ENCODE measurements around the gene CLNK.

CLNK gene

DNA sequence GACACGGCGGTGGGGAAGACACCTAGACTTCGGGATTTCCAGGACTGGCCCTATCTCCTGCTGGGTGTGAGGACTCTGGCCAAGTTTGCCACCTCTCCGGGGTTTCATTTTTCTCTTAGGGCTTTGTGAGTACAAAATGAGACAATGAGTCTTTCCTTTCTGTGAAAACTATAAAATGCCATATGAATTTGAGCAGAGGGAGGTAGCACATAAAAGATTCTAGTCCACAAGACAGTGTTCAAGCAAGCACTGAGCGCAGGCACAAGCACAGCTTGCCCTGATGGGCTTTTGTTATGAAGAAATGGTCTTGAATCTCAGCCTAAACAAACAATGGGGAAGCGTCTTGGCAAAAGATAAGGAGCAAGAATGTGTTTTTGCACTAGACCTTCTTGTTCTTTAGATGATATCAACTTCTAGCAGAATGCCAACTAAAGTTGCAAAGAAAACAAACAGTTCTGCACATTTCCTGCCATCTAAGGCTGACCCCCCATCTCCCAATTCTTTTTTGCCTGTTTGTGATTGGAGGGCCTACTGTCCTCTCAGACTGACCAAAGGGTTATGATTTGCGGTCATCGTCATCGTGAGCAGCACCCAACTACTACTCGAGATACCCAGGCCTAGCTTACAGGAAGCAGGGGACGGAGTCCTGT is 154.3 kb downstream of the CLNK start:
- no peak overlapping the region for H3K27ac ChIP-seq (ENCODE audit: low read length)
- H3K4me1 ChIP-seq (ENCODE audit: control insufficient read depth in 1 of 2, insufficient read depth in 2 of 2, low read length in 2 of 2): no peaks in the 10 kb centered on the region
- no peak overlapping the region for H3K4me3 ChIP-seq (ENCODE audit: low read depth in 1 of 2, low read length in 2 of 2)
- H3K27me3 ChIP-seq (ENCODE audit: low read depth, low read length): no peaks in the 10 kb centered on the region
- no peaks in the 10 kb centered on the region for H3K9me3 ChIP-seq (ENCODE audit: control insufficient read depth in 1 of 2, low read length in 2 of 2)
- no peaks in the 10 kb centered on the region for H3K36me3 ChIP-seq (ENCODE audit: control insufficient read depth in 1 of 2, insufficient read depth in 2 of 2, low read length in 2 of 2)

DNA sequence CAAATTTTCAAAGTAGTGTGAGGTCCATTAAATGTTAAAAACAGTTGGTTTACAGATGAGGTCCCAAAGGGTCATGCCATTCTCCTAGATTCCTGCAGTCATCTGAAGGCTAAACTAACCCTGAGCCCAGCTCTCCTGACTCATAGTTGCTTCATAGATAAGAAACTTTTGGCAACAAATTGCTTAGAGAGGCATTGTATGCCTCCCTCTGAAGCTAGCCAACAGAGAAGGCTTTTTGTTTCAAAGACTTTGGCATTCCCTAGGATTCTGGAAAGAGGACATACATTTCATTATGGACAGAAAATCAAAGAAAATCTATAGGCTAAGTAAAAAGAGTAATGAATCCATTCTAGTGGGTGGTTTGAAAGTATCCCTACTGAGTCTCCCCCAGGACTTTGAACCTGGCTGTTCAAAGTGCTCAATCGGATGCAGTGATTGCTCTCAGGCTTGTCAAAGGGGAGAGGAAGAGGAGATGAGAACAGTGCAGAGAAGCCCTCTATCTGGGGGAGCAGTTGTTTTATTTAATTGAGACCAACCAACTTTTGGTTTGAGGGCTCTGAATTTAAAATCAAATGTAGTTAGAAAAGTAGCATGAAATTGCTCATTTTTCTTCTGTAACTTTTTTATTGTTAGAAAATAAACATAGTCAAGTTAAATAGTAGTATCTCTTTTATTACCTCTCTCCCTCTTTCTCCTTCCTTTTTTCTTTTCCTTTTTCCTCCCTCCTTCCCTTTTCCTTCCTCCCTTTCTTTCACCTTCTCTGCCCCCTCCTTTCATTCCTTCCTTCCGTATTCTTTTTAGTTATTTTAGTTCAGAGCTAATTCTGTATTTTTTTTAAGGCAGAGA is 155.1 kb downstream of the CLNK start:
- H3K36me3 ChIP-seq (ENCODE audit: control insufficient read depth in 1 of 2, insufficient read depth in 2 of 2, low read length in 2 of 2): no peaks in the 10 kb centered on the region
- no peaks in the 10 kb centered on the region for H3K4me1 ChIP-seq (ENCODE audit: control insufficient read depth in 1 of 2, insufficient read depth in 2 of 2, low read length in 2 of 2)
- no peak overlapping the region for H3K27ac ChIP-seq (ENCODE audit: low read length)
- H3K9me3 ChIP-seq (ENCODE audit: control insufficient read depth in 1 of 2, low read length in 2 of 2): no peaks in the 10 kb centered on the region
- no peak overlapping the region for H3K4me3 ChIP-seq (ENCODE audit: low read depth in 1 of 2, low read length in 2 of 2)
- no peaks in the 10 kb centered on the region for H3K27me3 ChIP-seq (ENCODE audit: low read depth, low read length)

DNA sequence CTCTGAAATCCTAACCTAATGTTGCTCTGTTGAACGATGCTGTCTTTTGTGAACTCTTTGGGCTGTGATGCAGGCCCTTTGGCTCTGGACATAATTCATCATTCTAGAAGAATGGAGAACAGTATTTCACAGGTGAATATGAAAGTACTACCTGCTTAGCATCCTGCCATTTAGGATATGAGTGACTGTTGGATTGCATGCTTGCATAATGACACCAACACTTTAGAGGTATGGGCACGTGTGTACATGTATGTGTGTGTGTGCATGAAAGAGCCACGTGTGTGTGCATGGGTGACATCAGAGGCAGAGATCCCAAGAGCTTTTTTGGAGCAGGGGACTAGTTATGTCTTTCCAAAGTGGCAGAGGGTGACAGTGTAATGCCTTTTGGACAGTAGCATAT is 157.1 kb downstream of the CLNK start:
- Histone ChIP-seq H3K4me3 (ENCODE audit: low read depth in 1 of 2, low read length in 2 of 2) (no peak overlapping the region), H3K36me3 (ENCODE audit: control insufficient read depth in 1 of 2, insufficient read depth in 2 of 2, low read length in 2 of 2) (no peaks in the 10 kb centered on the region), H3K27me3 (ENCODE audit: low read depth, low read length) (no peaks in the 10 kb centered on the region), H3K9me3 (ENCODE audit: control insufficient read depth in 1 of 2, low read length in 2 of 2) (no peaks in the 10 kb centered on the region), H3K4me1 (ENCODE audit: control insufficient read depth in 1 of 2, insufficient read depth in 2 of 2, low read length in 2 of 2) (no peaks in the 10 kb centered on the region), H3K27ac (ENCODE audit: low read length) (no peak overlapping the region)

DNA sequence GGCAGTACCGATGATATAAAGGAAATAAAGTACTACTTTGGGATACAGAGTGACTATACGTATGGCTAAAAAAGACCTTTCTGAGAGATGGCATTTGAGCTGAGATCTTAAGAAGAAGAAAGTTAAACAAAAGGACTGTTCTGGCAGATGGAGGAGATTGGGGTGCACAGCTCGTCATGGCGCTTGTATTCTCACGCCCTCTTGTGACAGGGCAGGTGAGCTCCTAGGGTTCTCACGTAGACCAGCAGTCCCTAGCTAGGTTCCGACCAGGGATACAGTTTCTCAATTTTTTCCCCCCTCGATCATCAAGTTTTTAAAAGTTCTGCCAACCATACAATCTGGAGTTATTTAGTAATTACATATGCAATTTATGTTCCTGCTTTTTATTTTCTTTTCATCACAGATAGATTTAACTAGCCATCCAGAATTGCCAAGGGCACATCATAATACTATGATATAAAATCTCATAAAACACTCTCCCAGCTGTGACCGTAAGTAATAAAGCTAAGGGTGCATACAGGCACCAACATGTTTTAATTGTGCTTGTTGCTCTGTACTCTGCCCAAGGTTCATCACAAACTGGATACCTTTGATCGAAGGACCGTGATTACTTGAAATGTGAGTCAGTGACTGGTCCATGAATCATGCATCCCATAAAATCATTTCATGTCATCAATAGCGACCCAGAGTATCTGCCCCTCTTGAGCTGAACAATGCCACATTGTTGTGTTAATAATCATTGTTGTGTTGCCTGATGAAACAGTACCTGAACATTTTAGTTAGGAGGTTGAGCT is 157.9 kb downstream of the CLNK start:
- Histone ChIP-seq H3K4me3 (ENCODE audit: low read depth in 1 of 2, low read length in 2 of 2) (no peak overlapping the region), H3K9me3 (ENCODE audit: control insufficient read depth in 1 of 2, low read length in 2 of 2) (no peaks in the 10 kb centered on the region), H3K36me3 (ENCODE audit: control insufficient read depth in 1 of 2, insufficient read depth in 2 of 2, low read length in 2 of 2) (no peaks in the 10 kb centered on the region), H3K4me1 (ENCODE audit: control insufficient read depth in 1 of 2, insufficient read depth in 2 of 2, low read length in 2 of 2) (no peaks in the 10 kb centered on the region), H3K27ac (ENCODE audit: low read length) (no peak overlapping the region), H3K27me3 (ENCODE audit: low read depth, low read length) (no peaks in the 10 kb centered on the region)

DNA sequence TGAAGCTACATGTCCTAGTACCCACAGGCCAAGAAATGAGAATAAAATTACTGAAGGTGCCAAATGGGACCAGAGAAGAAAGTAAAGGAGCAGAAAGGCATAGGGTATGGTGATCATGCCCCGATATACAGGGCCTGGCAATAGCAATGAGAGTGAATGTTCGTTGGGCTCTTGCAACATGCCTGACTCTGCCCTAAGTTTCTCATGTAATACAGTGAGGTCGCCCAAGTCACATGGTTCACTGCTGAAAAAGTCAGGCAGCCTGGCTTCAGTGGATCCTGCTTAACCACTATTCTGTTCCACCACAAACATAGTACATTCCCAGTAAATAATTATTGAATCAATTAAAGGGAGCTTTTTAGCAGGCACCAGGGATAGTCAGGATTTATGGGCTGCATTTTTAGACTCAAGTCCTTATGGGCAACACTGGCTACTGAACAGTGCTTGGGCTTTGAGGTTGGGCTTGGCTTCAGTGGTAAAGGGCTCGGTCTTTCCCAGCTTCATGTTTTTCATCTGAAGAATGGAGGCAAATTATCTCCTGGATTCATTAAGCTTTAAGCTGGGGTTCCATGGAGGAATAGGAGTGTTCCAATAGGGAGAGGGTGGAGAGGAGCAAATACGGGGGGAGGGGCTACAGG is 160.3 kb downstream of the CLNK start:
- Histone ChIP-seq H3K36me3 (ENCODE audit: control insufficient read depth in 1 of 2, insufficient read depth in 2 of 2, low read length in 2 of 2) (no peaks in the 10 kb centered on the region), H3K27ac (ENCODE audit: low read length) (no peak overlapping the region), H3K9me3 (ENCODE audit: control insufficient read depth in 1 of 2, low read length in 2 of 2) (no peaks in the 10 kb centered on the region), H3K27me3 (ENCODE audit: low read depth, low read length) (no peaks in the 10 kb centered on the region), H3K4me3 (ENCODE audit: low read depth in 1 of 2, low read length in 2 of 2) (no peak overlapping the region), H3K4me1 (ENCODE audit: control insufficient read depth in 1 of 2, insufficient read depth in 2 of 2, low read length in 2 of 2) (no peaks in the 10 kb centered on the region)

DNA sequence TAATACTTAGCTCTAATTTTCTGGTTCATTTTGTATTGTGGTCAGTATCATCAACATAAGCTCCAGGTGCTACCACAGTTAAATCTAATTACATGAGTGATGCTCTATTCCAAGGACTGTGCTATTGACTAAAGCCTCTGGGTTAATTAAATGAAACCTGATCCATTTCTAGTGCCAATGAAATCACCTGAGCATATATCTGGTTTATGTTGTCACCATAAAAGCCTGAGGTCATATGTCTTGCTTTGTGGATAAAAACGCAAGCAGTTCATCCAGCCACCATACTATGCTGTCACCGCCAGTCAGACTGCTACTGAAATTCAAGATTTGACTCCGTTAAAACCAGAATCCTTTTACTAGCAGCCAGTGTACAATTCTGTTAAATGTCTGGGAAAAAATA is 163.1 kb downstream of the CLNK start:
- Histone ChIP-seq H3K4me3 (ENCODE audit: low read depth in 1 of 2, low read length in 2 of 2) (no peak overlapping the region), H3K4me1 (ENCODE audit: control insufficient read depth in 1 of 2, insufficient read depth in 2 of 2, low read length in 2 of 2) (no peaks in the 10 kb centered on the region), H3K36me3 (ENCODE audit: control insufficient read depth in 1 of 2, insufficient read depth in 2 of 2, low read length in 2 of 2) (no peaks in the 10 kb centered on the region), H3K27me3 (ENCODE audit: low read depth, low read length) (no peaks in the 10 kb centered on the region), H3K27ac (ENCODE audit: low read length) (no peak overlapping the region), H3K9me3 (ENCODE audit: control insufficient read depth in 1 of 2, low read length in 2 of 2) (no peaks in the 10 kb centered on the region)

DNA sequence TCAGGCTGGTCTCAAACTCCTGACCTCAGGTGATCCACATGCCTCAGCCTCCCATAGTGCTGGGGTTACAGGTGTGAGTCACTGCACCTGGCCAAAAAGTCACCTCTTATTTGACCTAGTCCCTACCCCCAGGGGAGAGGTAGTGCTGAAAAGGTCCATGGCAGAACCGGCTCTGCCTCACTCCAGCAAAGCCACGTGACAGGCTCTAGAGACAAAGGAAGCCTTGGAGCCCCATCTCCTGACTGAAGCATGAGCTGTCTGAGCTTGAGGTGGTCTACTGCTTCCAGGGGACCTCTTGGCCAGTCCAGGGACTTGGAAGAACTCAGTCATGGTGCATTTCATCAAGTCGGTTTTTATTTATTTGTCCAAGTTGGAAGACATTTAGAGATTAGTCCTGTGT is 174.8 kb downstream of the CLNK start:
- H3K36me3 ChIP-seq (ENCODE audit: control insufficient read depth in 1 of 2, insufficient read depth in 2 of 2, low read length in 2 of 2): no peaks in the 10 kb centered on the region
- no peaks in the 10 kb centered on the region for H3K9me3 ChIP-seq (ENCODE audit: control insufficient read depth in 1 of 2, low read length in 2 of 2)
- H3K27me3 ChIP-seq (ENCODE audit: low read depth, low read length): no peaks in the 10 kb centered on the region
- H3K27ac ChIP-seq (ENCODE audit: low read length): no peak overlapping the region
- no peaks in the 10 kb centered on the region for H3K4me1 ChIP-seq (ENCODE audit: control insufficient read depth in 1 of 2, insufficient read depth in 2 of 2, low read length in 2 of 2)
- H3K4me3 ChIP-seq (ENCODE audit: low read depth in 1 of 2, low read length in 2 of 2): no peak overlapping the region

DNA sequence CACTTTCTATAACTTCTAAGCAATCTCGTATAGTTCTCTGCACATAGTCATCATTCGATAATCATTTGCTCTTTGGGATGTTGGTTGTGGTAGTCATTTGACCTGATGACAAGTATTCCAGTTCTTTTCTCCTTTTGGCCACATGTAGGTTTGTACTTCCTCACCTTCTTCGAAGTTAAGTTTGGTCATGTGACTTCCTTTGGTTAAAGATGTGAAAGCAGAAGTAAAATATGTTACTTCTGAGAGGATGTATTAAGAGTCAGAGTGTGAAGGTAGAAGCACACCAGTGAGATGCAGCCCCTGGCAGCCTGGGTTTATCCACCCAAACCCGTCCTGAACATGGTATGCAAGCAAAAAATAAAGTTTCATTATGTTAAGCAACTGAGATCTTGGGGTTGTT is 178.5 kb downstream of the CLNK start:
- no peaks in the 10 kb centered on the region for H3K36me3 ChIP-seq (ENCODE audit: control insufficient read depth in 1 of 2, insufficient read depth in 2 of 2, low read length in 2 of 2)
- H3K4me1 ChIP-seq (ENCODE audit: control insufficient read depth in 1 of 2, insufficient read depth in 2 of 2, low read length in 2 of 2): no peaks in the 10 kb centered on the region
- H3K27ac ChIP-seq (ENCODE audit: low read length): no peak overlapping the region
- no peaks in the 10 kb centered on the region for H3K9me3 ChIP-seq (ENCODE audit: control insufficient read depth in 1 of 2, low read length in 2 of 2)
- H3K27me3 ChIP-seq (ENCODE audit: low read depth, low read length): no peaks in the 10 kb centered on the region
- H3K4me3 ChIP-seq (ENCODE audit: low read depth in 1 of 2, low read length in 2 of 2): no peak overlapping the region

DNA sequence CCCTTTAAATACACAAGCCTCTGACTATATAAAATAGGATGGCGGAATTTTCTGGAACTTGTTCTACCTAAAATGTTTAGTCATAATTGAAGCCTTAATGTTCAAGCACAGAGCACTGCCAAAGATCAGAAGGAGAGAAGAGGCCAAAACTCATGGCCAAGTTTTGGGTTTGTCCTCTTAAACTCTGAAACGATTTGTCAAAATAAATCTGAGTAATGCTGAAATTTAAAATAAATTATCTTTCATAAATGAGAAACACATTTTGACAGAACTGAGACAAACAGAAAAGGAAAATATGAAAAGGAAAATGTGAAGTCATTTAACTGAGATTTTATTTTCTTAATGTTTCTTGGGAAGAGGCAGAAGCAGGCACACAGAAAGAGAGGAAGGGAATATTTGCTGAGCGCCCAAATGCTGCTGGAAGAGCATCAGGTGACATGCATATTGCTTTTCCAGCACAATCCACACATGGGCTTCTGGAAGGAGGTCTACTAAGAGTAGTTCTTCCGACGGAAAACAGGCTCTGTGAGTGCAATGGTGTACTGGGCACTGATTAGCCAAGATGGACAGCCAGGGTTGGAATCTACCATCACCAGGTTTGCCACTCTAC is 179.9 kb downstream of the CLNK start:
- Histone ChIP-seq H3K4me1 (ENCODE audit: control insufficient read depth in 1 of 2, insufficient read depth in 2 of 2, low read length in 2 of 2) (no peaks in the 10 kb centered on the region), H3K27ac (ENCODE audit: low read length) (no peak overlapping the region), H3K36me3 (ENCODE audit: control insufficient read depth in 1 of 2, insufficient read depth in 2 of 2, low read length in 2 of 2) (no peaks in the 10 kb centered on the region), H3K9me3 (ENCODE audit: control insufficient read depth in 1 of 2, low read length in 2 of 2) (no peaks in the 10 kb centered on the region), H3K27me3 (ENCODE audit: low read depth, low read length) (peaks cover 2% of the 10 kb centered on the region), H3K4me3 (ENCODE audit: low read depth in 1 of 2, low read length in 2 of 2) (no peak overlapping the region)

DNA sequence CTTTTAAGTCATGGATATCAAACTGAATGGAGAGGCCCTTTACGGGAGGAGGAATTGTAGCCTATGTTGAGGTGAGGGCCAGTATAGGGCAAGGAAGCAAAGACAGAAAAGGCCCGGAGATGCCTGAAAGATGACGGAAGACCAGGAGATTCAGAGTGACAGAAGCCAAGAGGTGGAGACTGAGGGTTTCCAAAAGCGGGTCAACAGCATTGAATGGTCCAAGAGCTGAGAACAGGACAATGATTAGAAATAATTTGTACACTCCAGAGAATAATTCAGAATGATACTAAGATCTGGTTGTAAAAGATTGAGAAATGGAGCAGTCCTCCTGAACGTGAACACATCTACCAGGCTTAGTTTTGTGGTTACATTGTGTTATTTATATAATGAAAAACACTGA is 181.9 kb downstream of the CLNK start:
- Histone ChIP-seq H3K27me3 (ENCODE audit: low read depth, low read length) (peaks cover 4% of the 10 kb centered on the region), H3K9me3 (ENCODE audit: control insufficient read depth in 1 of 2, low read length in 2 of 2) (no peaks in the 10 kb centered on the region), H3K4me3 (ENCODE audit: low read depth in 1 of 2, low read length in 2 of 2) (no peak overlapping the region), H3K36me3 (ENCODE audit: control insufficient read depth in 1 of 2, insufficient read depth in 2 of 2, low read length in 2 of 2) (no peaks in the 10 kb centered on the region), H3K27ac (ENCODE audit: low read length) (no peak overlapping the region), H3K4me1 (ENCODE audit: control insufficient read depth in 1 of 2, insufficient read depth in 2 of 2, low read length in 2 of 2) (no peaks in the 10 kb centered on the region)

DNA sequence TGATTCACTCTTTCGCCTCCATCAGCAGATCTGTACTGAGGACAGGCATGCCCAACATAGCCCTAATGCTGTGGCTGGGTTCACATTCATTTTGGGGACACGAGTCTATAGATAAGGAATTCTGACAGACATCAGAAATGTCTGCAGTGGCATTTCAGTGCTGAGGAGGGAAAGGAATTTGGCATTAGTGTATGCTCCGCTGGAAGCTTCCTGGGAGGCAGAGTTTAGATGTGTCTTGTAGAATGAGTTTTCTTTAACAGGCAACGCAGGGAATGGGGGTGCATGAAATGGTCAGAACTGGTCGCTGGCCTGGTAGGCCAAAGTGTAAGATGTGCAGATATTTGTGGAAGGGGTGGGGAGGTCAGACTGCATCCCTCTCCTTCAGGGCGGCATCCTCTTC is 183.8 kb downstream of the CLNK start:
- no peaks in the 10 kb centered on the region for H3K4me1 ChIP-seq (ENCODE audit: control insufficient read depth in 1 of 2, insufficient read depth in 2 of 2, low read length in 2 of 2)
- H3K9me3 ChIP-seq (ENCODE audit: control insufficient read depth in 1 of 2, low read length in 2 of 2): no peaks in the 10 kb centered on the region
- H3K27me3 ChIP-seq (ENCODE audit: low read depth, low read length): peaks cover 4% of the 10 kb centered on the region
- no peak overlapping the region for H3K27ac ChIP-seq (ENCODE audit: low read length)
- H3K4me3 ChIP-seq (ENCODE audit: low read depth in 1 of 2, low read length in 2 of 2): no peak overlapping the region
- H3K36me3 ChIP-seq (ENCODE audit: control insufficient read depth in 1 of 2, insufficient read depth in 2 of 2, low read length in 2 of 2): no peaks in the 10 kb centered on the region

Data from muscle layer of duodenum (tissue), 2 donors.